GM10266 (cell line): ENCODE measurements around the gene ARPC1B.

Source experiments
- DNase-seq: peaks from one replicate; pipeline ENCODE4 v3.0.0; 2012; ENCODE audit errors: extremely low spot score
- TF ChIP-seq, protein P1 (sequence below): IDR thresholded peaks from 2 replicates; pipeline ENCODE4 v1.5.1; 2012; ENCODE audit warnings: mild to moderate bottlenecking, low read depth; ENCODE audit not compliant: control insufficient read depth, insufficient read depth; ENCODE audit errors: missing control alignments

ARPC1B gene

GRCh38 chr7:99418260-99418659 is 43.7 kb downstream of the ARPC1B start:
- no peak for DNase-seq
- TF ChIP-seq, protein P1, sequence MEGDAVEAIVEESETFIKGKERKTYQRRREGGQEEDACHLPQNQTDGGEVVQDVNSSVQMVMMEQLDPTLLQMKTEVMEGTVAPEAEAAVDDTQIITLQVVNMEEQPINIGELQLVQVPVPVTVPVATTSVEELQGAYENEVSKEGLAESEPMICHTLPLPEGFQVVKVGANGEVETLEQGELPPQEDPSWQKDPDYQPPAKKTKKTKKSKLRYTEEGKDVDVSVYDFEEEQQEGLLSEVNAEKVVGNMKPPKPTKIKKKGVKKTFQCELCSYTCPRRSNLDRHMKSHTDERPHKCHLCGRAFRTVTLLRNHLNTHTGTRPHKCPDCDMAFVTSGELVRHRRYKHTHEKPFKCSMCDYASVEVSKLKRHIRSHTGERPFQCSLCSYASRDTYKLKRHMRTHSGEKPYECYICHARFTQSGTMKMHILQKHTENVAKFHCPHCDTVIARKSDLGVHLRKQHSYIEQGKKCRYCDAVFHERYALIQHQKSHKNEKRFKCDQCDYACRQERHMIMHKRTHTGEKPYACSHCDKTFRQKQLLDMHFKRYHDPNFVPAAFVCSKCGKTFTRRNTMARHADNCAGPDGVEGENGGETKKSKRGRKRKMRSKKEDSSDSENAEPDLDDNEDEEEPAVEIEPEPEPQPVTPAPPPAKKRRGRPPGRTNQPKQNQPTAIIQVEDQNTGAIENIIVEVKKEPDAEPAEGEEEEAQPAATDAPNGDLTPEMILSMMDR, result no peak

GRCh38 chr7:99419323-99420021 is 44.9 kb downstream of the ARPC1B start:
- DNase-seq, result no peak

DNA sequence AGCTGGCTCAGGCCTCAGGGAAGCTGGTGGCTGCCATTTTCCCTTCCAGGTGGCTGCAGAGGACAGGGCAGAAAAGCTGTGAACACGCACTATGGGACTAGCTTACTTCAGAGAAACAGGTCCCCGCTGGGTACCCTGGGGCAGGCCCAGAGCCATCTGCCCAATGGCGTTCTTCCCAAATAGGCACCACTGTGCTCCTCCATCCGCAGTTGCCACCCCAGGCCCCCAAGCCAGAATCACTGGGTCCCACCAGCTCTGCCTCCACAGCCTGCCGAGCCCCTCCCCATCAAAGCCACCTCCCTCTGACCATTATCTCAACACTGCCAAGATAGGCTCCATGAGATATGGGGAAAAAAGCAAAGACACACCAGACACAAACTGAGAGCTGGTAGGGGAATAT is 45.7 kb downstream of the ARPC1B start:
- DNase-seq, result no peak

More at GRCh38 chr7:99419323-99420021, 44.9 kb downstream of the ARPC1B start:
- TF ChIP-seq, protein P1, result no peak

DNA sequence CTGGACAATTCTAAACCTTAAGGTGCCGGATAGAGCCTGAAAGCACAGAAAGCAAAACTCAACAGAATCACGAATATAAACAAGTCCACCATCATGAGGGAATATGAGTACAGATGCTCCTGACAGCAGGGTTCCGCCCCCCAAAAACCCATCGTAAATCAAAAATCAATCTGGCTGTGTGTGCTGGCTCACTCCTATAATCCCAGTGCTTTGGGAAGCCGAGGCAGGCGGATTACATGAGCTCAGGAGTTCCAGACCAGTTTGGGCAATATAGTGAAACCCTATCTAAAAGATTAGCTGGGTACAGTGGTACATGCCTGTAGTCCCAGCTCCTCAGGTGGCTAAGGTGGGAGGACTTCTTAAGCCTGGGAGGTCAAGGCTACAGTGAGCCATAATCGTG is 46.5 kb downstream of the ARPC1B start:
- no peak for DNase-seq
- TF ChIP-seq, protein P1, result no peak

More for the DNA sequence above, 45.7 kb downstream of the ARPC1B start:
- TF ChIP-seq, protein P1, result no peak

DNA sequence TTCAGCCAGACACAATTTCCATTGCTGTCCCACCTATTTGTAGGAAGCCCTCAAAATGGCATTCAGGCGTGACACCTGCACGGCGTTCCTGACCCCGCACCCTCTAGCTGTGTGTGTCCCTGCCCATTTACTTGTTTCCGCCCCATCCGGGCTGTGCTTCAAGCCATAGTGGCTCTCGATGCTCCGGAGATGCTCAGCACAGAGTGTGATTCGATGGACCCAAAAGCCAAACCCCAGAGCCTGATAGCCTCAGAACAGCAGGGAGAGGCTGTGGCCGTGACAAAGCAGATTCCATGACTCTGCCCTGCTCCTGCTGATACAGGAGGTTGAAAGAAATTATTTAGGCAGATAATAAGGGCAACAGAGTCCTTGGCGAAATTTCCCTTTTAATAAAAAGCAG is 47.7 kb downstream of the ARPC1B start:
- DNase-seq, result no peak
- TF ChIP-seq, protein P1, result no peak

DNA sequence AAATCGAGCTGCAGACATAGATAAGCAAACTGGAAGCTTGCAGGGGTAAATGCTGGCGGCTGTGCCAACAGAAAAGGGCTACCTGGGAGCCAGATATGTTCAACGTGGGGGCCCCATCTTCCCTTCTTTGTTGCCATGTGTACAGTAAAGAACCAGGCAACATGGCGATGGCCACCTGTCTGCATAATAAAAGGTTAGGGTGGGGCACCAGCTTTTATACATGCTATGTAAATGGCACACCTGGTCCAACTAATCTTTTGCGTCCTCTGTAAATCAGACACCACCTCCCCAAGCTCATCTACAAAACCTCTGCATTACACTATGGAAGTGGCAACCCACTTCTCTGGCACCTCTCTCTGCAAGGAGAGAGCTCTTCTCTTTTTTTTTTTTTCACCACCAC is 48.1 kb downstream of the ARPC1B start:
- TF ChIP-seq, protein P1, result no peak
- no peak for DNase-seq

GRCh38 chr7:99424932-99425730 is 50.6 kb downstream of the ARPC1B start:
- TF ChIP-seq, protein P1, result no peak
- DNase-seq, result no peak
